Measurements from ENCODE around the gene BTAF1.
"Not testable (repeated sequence)": the region's sequence is repeated elsewhere in the genome, so short reads cannot be mapped to it uniquely, and the experiment has no call there.

Gene BTAF1

GRCh38 chr10:91980319-91980718 is 56.7 kb downstream of the BTAF1 start:
- no peak for DNase-seq

DNA sequence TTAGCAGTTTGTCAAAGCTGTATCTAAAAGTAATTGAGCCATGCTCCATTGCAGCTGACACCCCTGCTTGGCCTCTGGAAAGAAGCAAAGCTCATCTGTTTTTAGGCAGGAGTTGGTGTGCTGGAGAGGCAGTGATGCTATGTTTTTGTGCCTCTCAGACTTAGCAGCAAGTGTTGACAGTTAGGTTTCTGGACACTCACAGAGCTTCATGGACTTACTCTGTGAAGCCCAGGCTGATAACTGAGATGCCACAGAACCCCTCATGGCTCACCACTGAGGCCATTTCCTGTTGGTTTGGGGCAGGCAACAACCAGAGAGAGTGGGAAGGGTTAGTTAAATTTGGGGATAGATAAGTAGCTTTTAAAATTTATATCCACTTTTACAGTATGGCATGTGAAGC is 59.8 kb downstream of the BTAF1 start:
- no peak for DNase-seq

GRCh38 chr10:91987397-91988037 is 63.9 kb downstream of the BTAF1 start:
- no peak for DNase-seq

GRCh38 chr10:91992031-91992430 is 68.5 kb downstream of the BTAF1 start:
- DNase-seq, result no peak

- DNase-seq, result no peak
Observed at GRCh38 chr10:91996266-91996665, 72.7 kb downstream of the BTAF1 start.

DNA sequence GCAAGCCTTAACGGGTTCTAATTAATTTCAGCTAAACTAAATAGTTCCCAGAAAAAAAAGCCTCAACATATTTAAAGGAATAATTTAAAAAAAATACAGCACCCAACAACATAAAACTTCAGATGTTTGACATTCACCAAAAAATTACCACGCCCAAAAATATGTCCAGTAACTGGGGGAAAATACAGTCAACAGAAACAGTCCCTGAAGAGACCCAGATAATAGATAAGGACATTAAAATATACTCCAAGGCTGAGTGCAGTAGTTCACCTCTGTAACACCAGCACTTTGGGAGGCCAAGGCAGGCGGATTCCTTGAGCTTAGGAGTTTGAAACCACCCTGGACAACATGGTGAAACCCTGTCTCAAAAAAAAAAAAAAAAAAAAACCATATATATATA is 78.0 kb downstream of the BTAF1 start:
- no peak for DNase-seq

DNA sequence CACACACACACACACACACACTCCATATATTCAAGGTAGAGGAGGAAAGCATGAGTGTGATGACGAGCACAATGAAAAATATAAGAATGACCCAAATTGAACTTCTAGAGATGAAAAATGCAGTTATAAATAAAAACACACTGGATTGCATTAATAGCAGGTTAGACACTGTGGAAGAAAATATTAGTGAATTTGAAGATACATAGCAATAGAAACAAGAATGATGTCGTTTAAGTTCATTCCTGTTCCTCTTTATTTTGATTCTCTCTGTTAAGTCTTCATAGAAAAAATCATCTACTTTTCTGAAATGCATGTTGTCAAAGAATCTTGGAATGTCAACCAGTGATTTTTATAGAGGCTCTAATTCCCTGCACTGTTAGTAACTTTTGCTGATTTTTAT is 78.4 kb downstream of the BTAF1 start:
- DNase-seq, result no peak

DNA sequence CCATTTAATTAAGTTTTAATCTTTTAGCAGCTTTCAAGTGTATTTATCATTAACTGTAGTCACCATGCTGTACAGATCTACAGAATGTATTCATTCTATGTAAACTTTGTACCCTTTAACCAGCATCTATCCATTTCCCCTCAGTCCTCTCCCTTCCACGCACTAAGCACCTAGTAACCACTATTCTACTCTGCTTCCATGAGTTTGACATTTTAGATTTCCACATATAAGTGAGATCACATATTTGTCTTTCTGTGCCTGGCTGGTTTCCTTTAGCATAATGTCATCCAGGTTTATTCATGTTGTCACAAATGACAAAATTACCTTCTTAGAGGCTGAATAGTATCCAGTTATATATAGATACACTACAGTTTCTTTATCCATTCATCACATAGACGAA is 79.7 kb downstream of the BTAF1 start:
- no peak for DNase-seq

GRCh38 chr10:92005978-92006377 is 82.4 kb downstream of the BTAF1 start:
- DNase-seq, result no peak

- DNase-seq, result no peak
Observed at GRCh38 chr10:92009445-92009844, 85.9 kb downstream of the BTAF1 start.

DNA sequence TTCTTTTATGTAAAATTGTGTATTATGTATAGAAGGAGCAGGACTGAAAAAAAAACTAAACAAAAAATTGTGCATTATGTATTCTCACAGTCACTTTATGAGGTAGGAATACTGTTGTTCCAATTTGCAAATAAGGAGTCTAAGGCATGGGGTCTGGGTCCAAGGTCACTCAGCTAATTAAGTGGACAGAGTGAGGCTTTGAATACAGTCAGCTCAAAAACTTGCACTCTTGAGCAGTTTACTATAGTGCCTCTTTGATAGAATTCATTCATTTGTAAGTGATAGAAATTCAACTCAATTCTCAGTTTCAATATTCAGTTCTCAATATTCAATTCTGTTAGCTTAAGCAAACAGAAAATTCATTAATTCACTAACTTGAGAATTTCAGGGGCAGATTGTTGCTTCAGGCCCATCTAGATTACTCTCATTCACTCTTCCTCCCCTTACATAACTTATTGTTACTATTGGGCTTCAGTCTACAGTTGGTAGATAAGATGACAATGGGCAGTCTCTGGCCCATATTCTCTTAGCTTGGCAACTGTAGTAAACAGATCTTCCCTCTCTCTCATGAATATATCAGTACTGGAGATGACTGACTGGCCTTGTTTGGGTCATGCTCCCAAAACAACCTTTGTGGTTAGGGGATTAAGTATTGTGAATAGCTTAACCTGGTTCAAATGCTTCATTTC is 86.6 kb downstream of the BTAF1 start:
- no peak for DNase-seq

DNA sequence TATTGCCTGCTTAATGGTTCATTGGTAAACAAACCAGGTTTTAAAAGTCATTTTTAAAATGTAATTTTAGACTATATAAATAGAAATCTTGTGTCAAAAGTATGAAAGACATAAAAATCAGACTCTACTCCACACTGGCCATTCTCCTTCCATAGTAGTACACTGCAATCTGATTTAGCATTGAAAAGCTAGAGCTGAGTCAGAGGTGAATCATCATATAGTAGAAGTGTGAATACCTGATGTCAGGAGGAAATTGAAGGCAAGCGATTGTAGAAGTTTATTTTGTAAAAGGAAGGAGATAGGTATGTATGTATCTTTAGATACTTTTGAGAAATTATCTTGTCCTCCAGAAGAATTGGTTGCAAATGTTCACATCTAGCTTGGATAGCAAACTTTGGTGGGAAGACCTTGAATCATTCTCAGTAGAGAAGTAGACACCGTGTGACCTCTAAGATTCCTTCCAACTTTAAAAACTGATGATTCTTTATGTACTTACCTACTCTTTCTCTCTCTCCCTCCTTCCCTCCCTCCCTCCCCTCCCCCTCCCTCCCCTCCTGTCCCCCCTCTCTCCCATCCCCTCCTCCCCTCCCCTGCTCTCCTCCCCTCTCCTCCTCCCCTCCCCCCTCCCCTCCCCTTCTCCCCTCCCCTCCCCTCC is 88.1 kb downstream of the BTAF1 start:
- DNase-seq, result no peak

- DNase-seq, result no peak
Observed at GRCh38 chr10:92014620-92015019, 91.0 kb downstream of the BTAF1 start.

- no peak for DNase-seq
Observed at GRCh38 chr10:92024700-92025099, 101.1 kb downstream of the BTAF1 start.

DNA sequence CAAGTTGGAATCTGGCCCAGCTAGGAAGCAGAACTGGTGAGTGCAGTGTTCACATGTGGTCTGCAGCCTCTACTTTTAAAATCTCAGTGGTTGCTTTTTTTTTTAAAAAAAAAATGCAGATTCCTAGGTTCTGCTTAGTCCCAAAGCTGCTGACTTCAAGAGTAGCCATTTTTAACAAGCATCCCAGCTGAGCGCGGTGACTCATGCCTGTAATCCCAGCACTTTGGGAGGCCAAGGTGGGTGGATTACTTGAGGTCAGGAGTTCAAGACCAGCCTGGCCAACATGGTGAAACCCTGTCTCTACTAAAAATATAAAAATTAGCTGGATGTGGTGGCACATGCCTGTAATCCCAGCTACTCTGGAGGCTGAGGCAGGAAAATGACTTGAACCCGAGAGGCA is 101.8 kb downstream of the BTAF1 start:
- not testable (repeated sequence) for DNase-seq

DNA sequence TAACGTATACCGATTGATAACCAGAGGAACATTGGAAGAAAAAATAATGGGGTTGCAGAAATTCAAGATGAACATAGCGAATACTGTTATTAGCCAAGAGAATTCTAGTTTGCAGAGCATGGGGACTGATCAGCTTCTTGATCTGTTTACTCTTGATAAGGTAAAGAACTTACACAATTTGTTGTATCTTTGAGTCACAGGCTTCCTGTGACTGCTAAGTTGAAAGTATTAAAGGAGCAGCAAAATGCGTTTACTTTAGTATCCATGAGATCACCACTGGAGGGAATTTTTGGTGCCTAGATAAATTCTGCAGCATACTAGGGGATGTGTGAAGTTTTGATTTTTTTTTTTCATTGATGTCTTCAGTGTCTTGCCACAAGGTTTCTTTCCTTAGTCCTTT is 103.6 kb downstream of the BTAF1 start:
- no peak for DNase-seq

- DNase-seq, result no peak
Observed at GRCh38 chr10:92031580-92031979, 108.0 kb downstream of the BTAF1 start.

DNA sequence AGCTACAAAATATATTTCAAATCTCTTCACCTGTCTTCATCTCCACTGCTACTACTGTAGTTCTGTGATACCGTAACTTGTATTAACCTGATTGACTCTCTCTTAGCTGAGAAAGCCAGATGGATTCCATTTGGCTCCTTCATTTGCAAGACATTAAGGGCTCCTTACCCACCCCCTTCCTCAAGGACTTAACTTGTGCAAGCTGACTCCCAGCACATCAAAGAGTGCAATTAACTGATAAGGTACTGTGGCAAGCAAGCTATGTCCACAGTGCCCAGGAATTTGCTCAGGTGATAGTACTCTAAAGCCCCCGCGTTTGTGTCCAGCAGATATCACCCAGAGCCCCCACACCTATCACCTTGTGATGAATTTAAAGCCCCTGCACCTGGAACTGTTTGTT is 109.5 kb downstream of the BTAF1 start:
- not testable (repeated sequence) for DNase-seq

GRCh38 chr10:92038949-92039348 is 115.4 kb downstream of the BTAF1 start:
- no peak for DNase-seq

GRCh38 chr10:92042541-92042940 is 119.0 kb downstream of the BTAF1 start:
- DNase-seq, result no peak

- no peak for DNase-seq
Observed at GRCh38 chr10:92045641-92046106, 122.1 kb downstream of the BTAF1 start.

DNA sequence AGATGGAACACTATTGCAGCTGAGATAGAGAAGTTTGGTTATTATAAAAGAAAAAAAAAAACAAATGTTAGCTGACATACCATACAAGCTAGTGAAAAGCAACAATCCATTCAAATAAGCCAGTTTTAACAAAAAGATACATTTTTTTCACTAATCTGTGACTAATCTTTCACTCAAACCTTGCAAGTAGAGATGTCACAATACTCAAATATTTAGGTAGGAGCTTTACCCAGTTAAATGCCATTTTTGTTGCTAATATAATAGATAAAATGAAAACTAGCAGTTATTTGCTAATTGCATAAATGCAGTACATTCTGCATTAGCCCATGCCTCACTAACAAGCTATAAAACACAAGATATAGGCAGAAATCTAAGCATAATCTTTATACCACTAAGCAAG is 123.6 kb downstream of the BTAF1 start:
- DNase-seq, result no peak

DNA sequence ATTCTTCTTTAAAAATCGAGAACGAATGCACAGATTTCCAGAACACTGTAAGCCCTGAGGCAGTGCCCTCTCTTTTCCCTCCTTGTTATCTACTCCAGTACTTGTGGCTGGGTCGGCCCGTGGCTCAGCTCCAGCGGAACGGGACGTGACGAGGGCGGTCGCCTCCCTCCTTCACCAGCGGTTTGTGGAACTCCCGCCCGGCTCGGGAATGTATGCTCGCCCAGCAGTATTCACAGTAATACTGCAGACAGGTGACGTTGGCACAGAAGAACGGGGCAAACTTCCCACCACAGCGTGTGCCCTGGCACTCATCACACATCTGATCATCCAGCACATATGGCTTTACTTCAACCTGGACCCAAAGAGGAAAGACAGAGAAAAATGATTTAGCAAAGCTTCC is 128.5 kb downstream of the BTAF1 start:
- no peak for DNase-seq

- DNase-seq, result no peak
Observed at GRCh38 chr10:92052741-92053140, 129.2 kb downstream of the BTAF1 start.
